ENCODE data around the gene TRIM5. TPM values are rescaled to one million over a fixed set of nuclear protein-coding genes. Genes with fewer than 3 reads are reported as not detected.

Gene TRIM5
- total and polyA plus RNA-seq, 10 of the 15 experiments (the other 5 are each of a cell fraction or from before 2014, with no cell fraction given): 20.0 to 59.7 (median 31.8) TPM

- RAD21 ChIA-PET (ENCODE audit: unreplicated experiment): no interaction called here
- CTCF ChIA-PET: no interaction called here
- no peaks in the 10 kb centered on the region for H3K4me1 ChIP-seq (ENCODE audit: control insufficient read depth, insufficient read depth, low read length)
- TF ChIP-seq HDGF (IDR thresholded peaks at IDR 0.05): no peak
- TF ChIP-seq RUNX3 (IDR thresholded peaks at IDR 0.05; ENCODE audit: low read length): no peak
- no peak for TF ChIP-seq RB1 (IDR thresholded peaks at IDR 0.05; ENCODE audit: borderline replicate concordance)
- no peak for TF ChIP-seq E2F8 (IDR thresholded peaks at IDR 0.05; ENCODE audit: low read depth, partially characterized antibody)
- no peak for TF ChIP-seq FOXM1 (IDR thresholded peaks at IDR 0.05; ENCODE audit: low read depth, low read length)
- no peak for TF ChIP-seq BHLHE40 (IDR thresholded peaks at IDR 0.05; ENCODE audit: borderline replicate concordance in 1 of 2, low read depth in 2 of 2, low read length in 1 of 2)
- TF ChIP-seq SUPT20H (IDR thresholded peaks at IDR 0.05; ENCODE audit: borderline replicate concordance, control insufficient read depth, low read depth, low read length): no peak
- TF ChIP-seq MLLT1 (IDR thresholded peaks at IDR 0.05): no peak
- no peak for TF ChIP-seq NFXL1 (IDR thresholded peaks at IDR 0.05; ENCODE audit: borderline replicate concordance)
- no peak for TF ChIP-seq ZNF24 (IDR thresholded peaks at IDR 0.05)
- POLR2A ChIA-PET: no interaction called here
- H3K9ac ChIP-seq (ENCODE audit: control insufficient read depth, insufficient read depth, low read length): no peak overlapping the region
- H3K4me2 ChIP-seq (ENCODE audit: control insufficient read depth, insufficient read depth): no peak overlapping the region
- H3K4me3 ChIP-seq: no peak overlapping the region
- in situ Hi-C loops (cut with MboI): no loop called here
- no peaks in the 10 kb centered on the region for H4K20me1 ChIP-seq (ENCODE audit: control insufficient read depth, insufficient read depth)
- H3K9me3 ChIP-seq (replicated peaks; ENCODE audit: control insufficient read depth, insufficient read depth, low read length): no peaks in the 10 kb centered on the region
- FAIRE-seq (no peak), DNase-seq (ENCODE audit: low read depth, low spot score) (no peak), ATAC-seq (no peak)
- SMC1A ChIA-PET (ENCODE audit: uncharacterized antibody, unreplicated experiment): no interaction called here
- H3K36me3 ChIP-seq (ENCODE audit: control insufficient read depth in 2 of 2, insufficient read depth in 2 of 2, low read length in 1 of 2): peaks cover 0 to 26% of the 10 kb centered on the region in 2 experiments; a peak in 3 of 4 replicates
- BruUV-seq (replicated peaks): no TSS peak
- no peak overlapping the region for H2AFZ ChIP-seq (ENCODE audit: control insufficient read depth, low read depth, low read length)
- H3K79me2 ChIP-seq (ENCODE audit: control insufficient read depth, insufficient read depth, low read length): no peaks in the 10 kb centered on the region
- WGBS (ENCODE audit: insufficient coverage, insufficient replicate concordance, low lambda C conversion rate, missing lambda C conversion rate): 98% methylated on average over 4 of the region's 4 CpGs
- intact Hi-C loops (cut with micrococcal nuclease; ENCODE audit: unreplicated experiment): no loop called here
- no peaks in the 10 kb centered on the region for H3K27me3 ChIP-seq (replicated peaks in 1 of 2; ENCODE audit: control insufficient read depth in 2 of 2, insufficient read depth in 2 of 2, low read length in 1 of 2)
- no peak overlapping the region for H3K27ac ChIP-seq (ENCODE audit: control insufficient read depth, insufficient read depth)
These were observed 19.8 kb downstream of the TRIM5 start for GRCh38 chr11:5665051-5665570.
